ENCODE results near the gene STEEP1.

- TF ChIP-seq CTCF (conservative IDR thresholded peaks at IDR 0.05; ENCODE audit: low read depth, low read length) (peak; percentile 64), EZH2 (IDR thresholded peaks at IDR 0.05; ENCODE audit: low read length, unreplicated experiment) (no peak), EZH2phosphoT487 (IDR thresholded peaks at IDR 0.05; ENCODE audit: borderline replicate concordance, low read length) (no peak)
These were observed 76.5 kb downstream of the STEEP1 start for GRCh38 chrX:119488749-119489148.

Measured in PC-3 (cell line).